GM19239 (cell line): ENCODE data around the gene LIPE.
"Not testable (repeated sequence)": the region's sequence is repeated elsewhere in the genome, so short reads cannot be mapped to it uniquely, and the experiment has no call there.

ENCODE experiments used
- DNase-seq: peaks from one replicate; pipeline ENCODE4 v3.0.0; 2011; ENCODE audit warnings: low spot score; ENCODE audit not compliant: insufficient read length
- FAIRE-seq: peaks from 2 replicates; lab custom pipeline; 2011; peaks lifted over from hg19 to GRCh38; lab: Jason Lieb, UNC

Gene LIPE, protein sequence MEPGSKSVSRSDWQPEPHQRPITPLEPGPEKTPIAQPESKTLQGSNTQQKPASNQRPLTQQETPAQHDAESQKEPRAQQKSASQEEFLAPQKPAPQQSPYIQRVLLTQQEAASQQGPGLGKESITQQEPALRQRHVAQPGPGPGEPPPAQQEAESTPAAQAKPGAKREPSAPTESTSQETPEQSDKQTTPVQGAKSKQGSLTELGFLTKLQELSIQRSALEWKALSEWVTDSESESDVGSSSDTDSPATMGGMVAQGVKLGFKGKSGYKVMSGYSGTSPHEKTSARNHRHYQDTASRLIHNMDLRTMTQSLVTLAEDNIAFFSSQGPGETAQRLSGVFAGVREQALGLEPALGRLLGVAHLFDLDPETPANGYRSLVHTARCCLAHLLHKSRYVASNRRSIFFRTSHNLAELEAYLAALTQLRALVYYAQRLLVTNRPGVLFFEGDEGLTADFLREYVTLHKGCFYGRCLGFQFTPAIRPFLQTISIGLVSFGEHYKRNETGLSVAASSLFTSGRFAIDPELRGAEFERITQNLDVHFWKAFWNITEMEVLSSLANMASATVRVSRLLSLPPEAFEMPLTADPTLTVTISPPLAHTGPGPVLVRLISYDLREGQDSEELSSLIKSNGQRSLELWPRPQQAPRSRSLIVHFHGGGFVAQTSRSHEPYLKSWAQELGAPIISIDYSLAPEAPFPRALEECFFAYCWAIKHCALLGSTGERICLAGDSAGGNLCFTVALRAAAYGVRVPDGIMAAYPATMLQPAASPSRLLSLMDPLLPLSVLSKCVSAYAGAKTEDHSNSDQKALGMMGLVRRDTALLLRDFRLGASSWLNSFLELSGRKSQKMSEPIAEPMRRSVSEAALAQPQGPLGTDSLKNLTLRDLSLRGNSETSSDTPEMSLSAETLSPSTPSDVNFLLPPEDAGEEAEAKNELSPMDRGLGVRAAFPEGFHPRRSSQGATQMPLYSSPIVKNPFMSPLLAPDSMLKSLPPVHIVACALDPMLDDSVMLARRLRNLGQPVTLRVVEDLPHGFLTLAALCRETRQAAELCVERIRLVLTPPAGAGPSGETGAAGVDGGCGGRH

DNA sequence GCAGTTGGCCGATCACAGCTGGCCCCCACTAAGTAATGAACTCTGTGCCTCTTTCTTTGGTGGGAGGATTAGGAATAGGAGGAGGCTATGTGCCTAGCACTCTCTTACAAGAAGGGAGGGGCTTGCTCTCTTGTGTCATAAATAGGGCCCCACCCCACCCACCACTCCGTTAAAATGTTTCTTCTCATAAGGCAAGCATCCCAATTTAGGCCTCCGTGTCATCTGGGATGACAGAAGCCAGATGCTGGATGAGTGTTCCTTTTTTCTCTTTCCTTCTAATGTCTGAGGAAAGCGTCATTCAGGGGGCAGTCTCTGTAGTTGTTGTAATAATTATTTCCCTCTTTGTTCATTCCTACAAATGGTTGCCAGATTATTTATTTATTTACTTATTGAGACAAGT lies at the start of gene LIPE:
LIPE (minus strand) TSS at position 76 of the 400 bp plus-strand sequence. CDS start 239 bp downstream, outside the sequence.
- FAIRE-seq = no peak
- DNase-seq = no peak

DNA sequence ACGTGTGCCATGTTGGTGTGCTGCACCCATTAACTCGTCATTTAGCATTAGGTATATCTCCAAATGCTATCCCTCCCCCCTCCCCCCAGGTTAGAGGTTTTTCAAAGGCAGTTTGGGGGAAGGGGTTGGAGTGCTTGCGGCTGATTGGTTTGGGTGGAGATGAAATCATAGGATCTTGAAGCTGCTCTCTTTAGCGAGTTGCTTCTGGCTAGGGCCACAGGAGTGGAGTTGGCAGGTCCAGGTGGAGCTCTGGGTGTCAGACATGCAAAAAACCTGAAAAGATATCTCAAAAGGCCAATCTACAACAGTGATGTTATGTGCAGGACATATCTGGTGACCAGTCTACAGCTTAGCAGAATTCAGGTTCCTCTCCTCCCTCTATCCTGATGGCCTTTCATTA lies 48.2 kb upstream of the LIPE start:
- FAIRE-seq (no peak), DNase-seq (no peak)

DNA sequence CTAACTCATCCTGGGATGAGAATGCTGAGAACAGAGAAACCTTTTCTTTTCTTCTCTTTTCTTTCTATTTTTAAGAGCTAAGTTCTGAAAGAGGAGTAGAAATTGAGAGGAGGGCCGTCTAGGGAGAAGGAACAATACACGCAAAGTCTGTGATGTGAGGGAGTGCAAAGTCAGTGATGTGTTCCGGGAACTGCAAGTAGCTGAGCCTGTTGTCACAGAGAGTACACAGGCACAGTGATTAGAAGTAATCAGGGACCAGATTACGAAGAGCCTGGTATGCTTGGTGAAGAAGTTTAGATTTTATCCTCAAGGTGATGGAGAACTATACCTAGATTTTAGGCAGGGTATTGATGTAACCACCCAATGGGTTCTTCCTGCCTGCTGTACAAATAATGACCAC lies 47.6 kb upstream of the LIPE start:
- FAIRE-seq (no peak), DNase-seq (no peak)

DNA sequence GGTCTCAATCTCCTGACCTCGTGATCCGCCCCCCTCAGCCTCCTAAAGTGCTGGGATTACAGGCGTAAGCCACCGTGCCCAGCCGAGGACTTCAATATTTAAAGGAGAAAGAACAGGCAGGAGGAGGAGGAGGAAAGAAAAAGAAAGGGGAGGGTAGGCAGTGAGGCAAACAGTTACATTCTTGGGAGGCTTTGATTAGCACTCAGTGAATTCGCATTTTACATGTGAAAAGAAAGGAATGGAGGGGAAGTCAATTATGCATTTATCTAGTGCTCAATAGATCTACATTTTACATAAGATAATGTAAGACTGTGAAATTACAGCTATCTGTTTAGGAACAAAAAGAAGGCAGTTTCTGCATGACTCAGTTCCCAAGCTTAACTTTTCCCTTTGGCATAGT lies 46.5 kb upstream of the LIPE start:
- FAIRE-seq (no peak), DNase-seq (no peak)

DNA sequence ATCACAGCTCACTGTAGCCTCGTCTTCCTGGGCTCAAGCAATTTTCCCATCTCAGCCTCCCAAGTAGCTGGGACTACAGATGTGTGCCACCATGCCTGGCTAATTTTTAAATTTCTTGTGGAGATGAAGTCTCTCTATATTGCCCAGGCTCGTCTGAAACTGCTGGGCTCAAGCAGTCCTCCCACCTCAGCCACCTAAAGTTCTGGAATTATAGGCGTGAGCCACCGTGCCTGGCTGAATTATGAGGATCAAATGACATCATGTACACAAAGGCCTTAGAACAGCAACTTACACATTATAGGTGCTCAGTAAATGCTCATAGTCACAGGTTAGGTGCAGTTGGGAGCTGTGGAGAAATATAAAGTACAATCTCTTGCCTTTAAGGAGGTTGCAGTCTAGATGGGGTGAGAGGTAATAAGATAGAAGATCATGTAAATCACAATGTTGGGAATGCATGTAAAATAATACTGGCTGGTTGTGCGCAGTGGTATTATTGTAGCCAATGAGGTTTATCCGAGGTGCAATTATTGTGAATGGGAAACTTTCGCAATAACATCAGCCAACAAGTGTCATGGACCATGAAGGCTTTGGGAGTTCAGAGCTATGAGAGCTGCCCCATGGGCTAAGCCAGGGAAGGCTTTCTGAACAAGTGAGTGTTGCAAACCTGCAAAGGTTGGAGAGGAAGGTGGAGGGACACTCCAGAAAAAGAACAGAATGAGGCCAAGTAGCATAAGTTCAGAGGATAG lies 45.4 kb upstream of the LIPE start:
- FAIRE-seq (no peak), DNase-seq (no peak)

DNA sequence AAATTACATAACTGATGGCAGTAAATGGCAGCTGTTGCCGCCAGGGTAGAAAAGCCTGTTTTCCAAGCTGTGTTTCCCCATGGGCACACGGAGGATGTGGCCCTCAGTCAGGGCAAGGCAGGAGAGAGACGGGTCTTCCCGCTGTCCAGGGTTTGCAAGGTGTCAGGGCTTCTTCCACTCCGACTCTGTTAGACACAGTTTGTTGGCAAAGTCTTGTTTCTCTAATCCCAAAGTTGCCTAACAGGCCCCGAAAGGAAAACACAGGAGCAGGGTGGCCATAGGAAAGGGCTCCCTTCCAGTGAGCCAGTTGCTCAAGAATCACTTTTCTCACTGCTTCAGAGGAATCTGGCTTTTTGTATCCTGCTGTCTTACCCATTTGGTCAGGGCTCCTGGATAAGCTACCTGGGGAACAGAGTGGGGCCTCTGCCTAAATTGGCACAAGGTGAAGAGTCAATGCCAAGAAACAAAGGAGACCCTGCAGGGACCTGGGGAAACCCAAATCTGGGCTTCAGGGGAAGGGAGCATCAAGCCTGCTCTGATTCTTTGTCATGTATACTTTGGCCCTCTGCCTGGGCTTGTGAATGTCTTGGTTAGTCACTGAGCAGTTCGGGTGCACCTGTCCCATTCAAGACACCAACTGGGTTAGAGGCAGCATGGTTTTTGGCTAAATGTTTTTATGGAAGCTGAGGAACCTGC lies 44.5 kb upstream of the LIPE start:
- no peak for DNase-seq
- no peak for FAIRE-seq

DNA sequence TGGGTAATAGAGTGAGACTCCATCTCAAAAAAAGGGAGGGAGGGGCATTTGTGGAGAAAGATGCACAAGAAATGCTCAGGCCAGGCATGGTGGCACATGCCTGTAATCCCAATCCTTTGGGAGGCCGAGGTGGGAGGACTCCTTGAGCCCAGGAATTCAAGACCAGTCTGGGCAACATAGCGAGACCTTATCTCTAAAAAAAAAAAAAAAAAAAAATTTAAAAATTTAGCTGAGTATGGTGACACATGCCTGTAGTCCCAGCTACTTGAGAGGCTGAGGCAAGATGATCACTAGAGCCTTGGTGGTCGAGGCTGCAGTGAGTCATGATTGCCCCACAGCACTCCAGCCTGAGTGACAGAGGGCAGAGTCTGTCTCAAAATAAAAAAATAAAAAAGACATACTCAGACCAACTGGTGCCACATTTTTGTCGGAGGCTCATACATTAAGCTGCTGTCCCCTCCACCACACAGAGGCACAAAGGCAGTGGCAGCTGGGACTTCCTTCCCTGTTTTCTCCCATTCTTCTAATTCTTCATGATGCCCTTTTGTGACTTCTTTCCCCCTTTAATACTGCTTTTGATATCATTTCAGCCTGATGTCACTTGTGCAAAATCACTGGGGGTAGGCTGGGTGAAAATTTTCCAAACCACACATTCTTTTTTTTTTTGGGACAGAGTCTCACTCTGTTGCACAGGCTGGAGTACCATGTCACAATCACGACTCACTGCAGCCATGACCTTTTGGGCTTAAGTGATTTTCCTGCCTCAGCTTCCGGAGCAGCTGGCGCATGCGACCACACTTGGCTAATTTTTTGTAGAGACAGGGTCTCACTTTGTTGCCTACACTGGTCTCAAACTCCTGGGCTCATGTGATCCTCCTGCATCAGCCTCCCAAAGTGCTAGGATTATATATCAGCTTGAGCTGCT lies 42.4 kb upstream of the LIPE start:
- FAIRE-seq (no peak), DNase-seq (no peak)

DNA sequence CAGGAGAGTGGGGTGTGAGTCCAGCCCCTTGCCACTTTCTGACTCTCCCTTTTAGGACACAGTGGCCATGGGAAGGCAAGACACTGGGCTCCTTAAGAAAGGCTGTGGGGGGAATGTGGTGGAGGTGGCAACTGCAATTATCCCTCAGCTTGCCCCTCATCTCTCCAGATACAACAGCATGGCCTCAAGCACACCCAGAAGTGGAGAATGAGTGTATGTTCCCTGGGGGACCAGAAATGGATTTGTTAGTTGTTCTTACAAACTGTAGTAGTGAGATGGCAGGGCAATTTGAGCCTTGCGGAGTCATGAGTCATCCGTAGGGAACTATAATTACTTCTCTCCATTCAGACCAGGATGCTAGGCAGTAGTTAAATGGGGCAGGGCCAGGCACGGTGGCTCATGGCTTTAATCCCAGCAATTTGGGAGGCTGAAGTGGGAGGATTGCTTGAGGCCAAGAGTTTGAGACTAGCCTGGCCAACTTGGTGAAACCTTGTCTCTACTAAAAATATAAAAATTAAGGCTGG lies 41.1 kb upstream of the LIPE start:
- FAIRE-seq = no peak
- no peak for DNase-seq

DNA sequence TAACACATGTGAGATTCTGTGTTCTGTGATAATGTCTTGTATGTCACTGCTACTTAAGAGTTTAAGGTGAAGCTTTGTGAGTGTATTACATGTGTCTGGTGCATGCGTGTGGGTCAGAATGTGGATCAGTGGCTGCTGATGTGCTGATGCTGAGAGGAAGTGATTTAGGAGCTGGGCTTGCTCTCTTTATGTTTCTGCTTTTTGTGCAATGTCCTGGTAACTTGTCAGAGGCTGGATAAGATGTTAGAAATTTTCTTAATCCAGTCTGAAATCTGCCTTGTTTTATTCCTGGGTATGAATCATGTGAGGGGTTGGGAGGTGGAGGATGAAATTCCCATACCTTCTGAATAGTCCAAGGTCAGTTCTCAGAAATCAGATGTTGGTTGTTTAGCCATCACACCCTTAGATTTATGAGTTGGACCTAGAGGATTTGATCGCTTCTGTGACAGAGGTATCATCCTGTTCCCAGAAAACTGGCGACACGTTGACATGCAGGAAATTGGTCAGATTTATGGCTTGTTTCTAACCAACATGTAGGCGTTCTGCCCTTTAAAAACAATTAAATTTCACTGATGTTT lies 40.1 kb upstream of the LIPE start:
- FAIRE-seq = no peak
- DNase-seq = no peak

DNA sequence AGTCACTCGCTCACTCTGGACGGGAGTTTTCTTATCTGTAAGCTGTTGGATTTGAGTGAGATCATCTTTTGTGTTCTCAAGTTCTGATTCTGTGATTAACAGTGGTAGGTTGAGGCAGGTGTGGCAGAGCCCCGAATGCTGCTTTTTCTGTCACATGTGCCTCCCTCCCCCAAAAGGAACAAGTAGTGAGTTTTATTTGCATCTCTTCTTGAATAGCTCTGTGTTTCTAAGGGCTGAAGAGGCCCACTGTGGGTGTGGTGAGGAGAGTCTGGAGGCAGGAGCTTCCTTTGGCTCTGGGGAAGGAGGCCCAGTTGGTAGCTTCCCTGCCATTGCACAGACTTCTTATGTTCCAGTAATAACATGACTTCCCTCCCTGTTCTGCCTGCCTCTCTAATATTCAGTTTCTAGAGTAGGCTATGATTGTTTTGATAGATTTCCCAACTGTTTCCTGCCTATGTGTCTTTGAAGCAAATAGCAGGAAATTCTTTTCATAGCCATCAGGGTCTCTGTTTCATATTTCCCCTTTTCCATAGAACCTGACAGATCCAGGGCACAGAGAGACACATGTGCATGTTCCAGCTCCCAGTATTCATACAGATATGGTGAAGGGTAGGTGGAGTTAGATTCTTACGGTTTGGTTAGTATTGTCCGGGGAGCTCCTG lies 39.5 kb upstream of the LIPE start:
- DNase-seq (no peak), FAIRE-seq (peak; percentile 86)

DNA sequence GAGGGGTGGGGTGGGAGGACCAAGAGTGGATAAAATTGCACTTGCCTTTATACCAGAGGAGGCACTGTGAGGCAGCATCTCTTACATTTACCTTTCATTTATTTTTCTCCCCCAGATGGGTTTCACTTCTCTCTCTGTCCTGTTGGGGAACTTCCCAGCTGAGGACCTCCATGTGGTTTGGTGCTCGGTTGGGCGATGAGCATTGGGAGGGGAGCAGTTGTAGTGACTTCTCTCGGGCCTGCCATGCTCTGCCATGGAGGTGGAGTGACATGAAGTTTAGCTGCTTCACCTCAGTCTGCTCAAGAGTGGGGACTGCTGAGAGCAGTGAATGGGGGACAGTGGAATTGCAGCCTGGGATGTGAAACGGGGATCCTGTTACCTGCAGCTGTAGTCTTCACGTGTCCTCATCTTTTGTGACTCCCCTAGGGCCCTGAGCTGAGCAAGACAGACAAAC lies 38.7 kb upstream of the LIPE start:
- FAIRE-seq (peak; percentile 96), DNase-seq (peak; percentile 59)

DNA sequence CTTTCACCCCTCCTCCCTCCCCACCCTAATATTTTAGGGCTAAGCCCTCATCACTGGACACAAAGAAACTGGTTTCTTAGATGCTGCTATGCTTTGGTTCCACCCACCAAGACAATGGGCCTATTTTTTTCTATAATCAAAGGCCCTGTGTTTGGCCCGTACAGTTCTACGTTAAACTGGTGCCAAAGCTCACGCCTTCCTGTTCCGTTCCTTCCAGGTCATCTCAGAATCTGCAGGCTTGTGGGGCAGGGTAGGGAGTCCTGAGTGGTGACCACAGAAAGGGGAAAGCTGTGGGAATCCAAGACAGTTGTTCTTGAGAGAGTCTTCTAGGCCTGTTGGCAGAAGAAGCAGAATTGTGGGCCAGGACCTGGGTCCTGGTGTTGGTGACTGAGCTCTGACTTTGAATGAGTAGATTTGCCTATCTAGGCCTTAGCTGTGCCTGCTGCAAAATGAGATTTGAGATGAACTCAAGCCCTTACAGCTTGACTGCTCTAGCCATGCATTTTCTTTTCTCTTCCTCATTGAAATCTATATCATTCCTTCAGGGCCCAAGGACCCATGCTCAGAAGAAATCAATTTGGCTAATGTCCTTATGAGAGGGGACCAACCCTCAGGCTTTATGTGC lies 34.6 kb upstream of the LIPE start:
- no peak for FAIRE-seq
- DNase-seq = no peak

DNA sequence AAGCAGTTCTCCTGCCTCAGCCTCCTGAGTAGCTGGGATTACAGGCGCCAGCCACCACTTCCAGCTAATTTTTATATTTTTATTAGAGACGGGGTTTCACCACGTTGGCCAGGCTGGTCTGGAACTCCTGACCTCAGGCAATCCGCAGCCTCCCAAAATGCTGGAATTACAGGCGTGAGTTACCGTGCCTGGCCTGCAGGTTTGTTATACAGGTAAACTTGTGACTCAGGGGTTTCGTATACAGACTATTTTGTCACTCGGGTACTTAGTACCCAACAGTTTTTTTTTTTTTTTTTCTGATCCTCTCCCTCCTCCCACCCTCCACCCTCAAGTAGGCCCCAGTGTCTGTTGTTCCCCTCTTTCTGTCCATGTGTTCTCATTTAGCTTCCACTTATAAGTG lies 34.0 kb upstream of the LIPE start:
- not testable (repeated sequence) for DNase-seq, FAIRE-seq

DNA sequence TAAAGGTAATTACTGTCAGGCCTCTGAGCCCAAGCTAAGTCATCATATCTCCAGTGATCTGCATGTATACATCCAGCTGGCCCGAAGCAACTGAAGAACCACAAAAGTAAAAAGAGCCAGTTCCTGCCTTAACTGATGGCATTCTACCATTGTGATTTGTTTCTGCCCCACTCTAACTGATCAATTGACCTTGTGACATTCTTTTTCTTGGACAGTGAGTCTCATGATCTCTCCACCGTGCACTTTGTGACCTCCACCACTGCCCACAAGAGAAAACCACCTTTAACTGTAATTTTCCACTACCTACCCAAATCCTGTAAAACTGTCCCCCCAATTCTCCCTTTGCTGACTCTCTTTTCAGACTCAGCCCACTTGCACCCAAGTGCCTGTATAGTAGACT lies 32.7 kb upstream of the LIPE start:
- FAIRE-seq (no peak), DNase-seq (no peak)

DNA sequence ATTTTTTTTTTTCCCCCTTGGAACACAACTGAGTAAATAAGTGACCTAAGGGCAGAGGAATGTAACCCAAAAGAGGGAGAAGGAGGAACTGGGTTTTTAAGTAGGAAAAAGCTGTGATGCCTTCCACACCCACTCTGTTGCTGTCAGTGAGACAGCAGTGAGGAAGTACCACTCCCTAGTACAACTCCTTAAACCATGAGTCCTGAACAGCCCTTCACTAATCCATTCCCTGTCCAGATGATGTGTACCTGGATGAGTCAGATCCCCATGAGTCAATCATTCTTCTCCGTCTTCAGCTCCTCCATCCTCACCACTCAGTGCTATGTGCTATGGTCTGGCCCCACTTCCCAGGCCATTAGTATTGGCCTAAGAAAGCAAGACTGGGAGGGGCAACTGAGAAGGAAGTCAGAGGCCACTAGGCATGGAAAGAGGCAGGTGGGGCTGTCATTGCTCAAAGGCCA lies 28.5 kb upstream of the LIPE start:
- DNase-seq = no peak
- no peak for FAIRE-seq

DNA sequence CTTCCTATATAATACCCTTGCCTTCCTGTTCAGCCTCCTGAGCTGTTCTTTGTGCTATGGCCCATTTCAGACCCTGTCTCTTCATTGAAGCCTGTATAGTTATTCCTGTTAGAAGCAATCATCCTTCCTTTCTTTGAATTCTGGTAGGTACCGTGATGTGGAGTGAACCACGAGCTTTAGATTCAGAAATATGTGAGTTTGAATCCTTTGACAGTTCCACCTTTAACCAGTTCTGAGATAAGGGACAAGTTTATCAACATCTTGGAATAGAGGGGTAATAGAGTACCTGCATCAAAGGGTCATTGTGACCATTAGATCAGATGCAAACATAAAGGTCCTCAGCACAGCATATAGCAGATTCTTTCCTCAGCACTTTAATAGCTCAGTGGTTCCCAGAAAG lies 27.9 kb upstream of the LIPE start:
- FAIRE-seq (no peak), DNase-seq (no peak)

DNA sequence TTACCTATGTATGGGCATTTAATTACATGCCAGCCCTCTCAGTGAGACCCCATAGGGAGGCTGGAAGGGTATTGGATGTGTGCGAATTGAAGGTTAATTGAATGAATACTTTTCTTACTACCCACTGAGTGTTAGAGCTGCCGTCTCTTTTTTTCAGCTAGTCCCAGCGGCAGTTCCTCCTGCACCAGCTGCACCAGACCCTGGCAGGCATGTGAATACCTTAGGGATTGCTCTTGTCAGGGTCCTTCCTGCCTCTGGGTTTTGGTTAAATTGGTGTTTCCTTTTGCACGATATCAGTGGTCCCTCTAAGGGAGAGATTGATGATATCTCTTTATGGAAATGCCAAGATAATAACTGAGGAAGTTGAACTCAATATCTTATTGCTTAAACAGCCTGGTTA lies 25.4 kb upstream of the LIPE start:
- no peak for FAIRE-seq
- DNase-seq = no peak
